Measurements from ENCODE around the gene DLGAP4.

DLGAP4 gene

DNA sequence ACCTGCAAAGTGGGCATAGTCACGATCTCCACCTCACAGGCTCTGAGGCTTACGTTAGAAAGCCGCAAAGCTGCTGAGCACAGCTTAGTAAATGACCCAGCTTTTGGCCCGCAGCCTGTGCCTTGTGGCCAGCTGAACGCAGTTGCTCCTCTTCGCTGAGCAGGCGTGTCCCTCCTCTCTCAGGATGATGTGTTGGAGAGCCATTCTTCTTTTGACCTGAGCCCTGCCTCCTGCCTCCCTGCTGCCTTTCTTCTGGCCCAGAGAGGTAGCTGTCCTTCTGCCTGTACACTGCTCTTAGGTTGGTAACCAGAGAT lies 187.6 kb downstream of the DLGAP4 start:
- peak; percentile 75 to 86 for DNase-seq
- Histone ChIP-seq H3K9me3 (no peaks in the 10 kb centered on the region), H3K4me3 (no peak overlapping the region), H3K36me3 (peaks cover 17 to 29% (median 26%) of the 10 kb centered on the region in 3 donors), H3K27me3 (no peaks in the 10 kb centered on the region), H3K4me1 (peaks cover 5 to 91% (median 53%) of the 10 kb centered on the region in 4 donors), H3K27ac (peak overlapping the region; percentile 75 to 83)
- TF ChIP-seq CTCF (IDR thresholded peaks at IDR 0.05): no peak
- intact Hi-C loops (cut with DNase I; ENCODE audit: low total_unique reads): no loop called here

GRCh38 chr20:36496707-36497669 lies 190.8 kb downstream of the DLGAP4 start:
- H3K9me3 ChIP-seq: no peaks in the 10 kb centered on the region
- peak overlapping the region; percentile 45 to 83 for H3K27ac ChIP-seq
- H3K27me3 ChIP-seq: no peaks in the 10 kb centered on the region
- H3K4me1 ChIP-seq: peaks cover 5 to 69% (median 38%) of the 10 kb centered on the region in 4 donors
- intact Hi-C loops (cut with DNase I; ENCODE audit: low total_unique reads): no loop called here
- H3K4me3 ChIP-seq: no peak overlapping the region
- H3K36me3 ChIP-seq: peaks cover 35 to 61% (median 58%) of the 10 kb centered on the region in 3 donors
- TF ChIP-seq CTCF (IDR thresholded peaks at IDR 0.05): no peak
- no peak for DNase-seq

DNA sequence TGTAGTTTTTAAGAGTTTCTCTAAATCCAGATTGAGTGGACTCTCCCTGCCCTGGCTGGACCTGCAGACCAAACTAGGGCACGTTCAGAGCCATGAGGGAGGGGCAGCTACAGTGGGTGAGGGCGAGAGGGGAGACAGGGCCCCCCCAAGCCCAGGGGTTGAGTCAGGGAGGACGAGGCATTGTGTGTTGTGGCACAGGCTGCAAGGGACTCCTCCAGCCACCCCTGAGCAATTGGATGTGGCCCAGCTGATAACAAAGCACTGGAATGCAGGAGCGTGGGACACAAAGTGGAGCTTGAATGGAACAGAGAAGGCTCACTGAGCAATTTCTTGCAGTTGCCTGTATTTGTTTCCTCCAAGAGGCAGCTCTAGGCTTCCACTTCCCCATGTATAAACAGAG lies 191.7 kb downstream of the DLGAP4 start:
- Histone ChIP-seq H3K9me3 (no peaks in the 10 kb centered on the region), H3K4me3 (no peak overlapping the region), H3K4me1 (peaks cover 0 to 63% (median 29%) of the 10 kb centered on the region in 4 donors), H3K27ac (peak overlapping the region; percentile 32 to 37), H3K36me3 (peaks cover 35 to 66% (median 65%) of the 10 kb centered on the region in 3 donors), H3K27me3 (no peaks in the 10 kb centered on the region)
- no peak for TF ChIP-seq CTCF (IDR thresholded peaks at IDR 0.05)
- intact Hi-C loops (cut with DNase I; ENCODE audit: low total_unique reads): loop anchor here (2.0 kb wide), 1 partner anchor 15 kb away; no protein-coding TSS in a partner anchor
- no peak for DNase-seq

- intact Hi-C loops (cut with DNase I; ENCODE audit: low total_unique reads): loop anchor here (2.0 kb wide), 1 partner anchor 16 kb away; no protein-coding TSS in a partner anchor
- Histone ChIP-seq H3K36me3 (peaks cover 35 to 70% (median 69%) of the 10 kb centered on the region in 3 donors), H3K4me3 (no peak overlapping the region), H3K27ac (peak overlapping the region; percentile 32 to 37), H3K27me3 (no peaks in the 10 kb centered on the region), H3K4me1 (peaks cover 0 to 63% (median 22%) of the 10 kb centered on the region in 4 donors), H3K9me3 (no peaks in the 10 kb centered on the region)
- no peak for TF ChIP-seq CTCF (IDR thresholded peaks at IDR 0.05)
- no peak for DNase-seq
These were observed 192.4 kb downstream of the DLGAP4 start for GRCh38 chr20:36498386-36499179.

GRCh38 chr20:36499211-36499610 lies 193.1 kb downstream of the DLGAP4 start:
- Histone ChIP-seq H3K36me3 (peaks cover 35 to 73% (median 73%) of the 10 kb centered on the region in 3 donors), H3K27ac (peak overlapping the region; percentile 32 to 37)
- DNase-seq: peak in 1 of 2 donors; percentile 42

More at GRCh38 chr20:36499211-36499610, 193.1 kb downstream of the DLGAP4 start:
- Histone ChIP-seq H3K27me3 (no peaks in the 10 kb centered on the region), H3K4me3 (no peak overlapping the region), H3K4me1 (peaks cover 0 to 59% (median 16%) of the 10 kb centered on the region in 4 donors), H3K9me3 (no peaks in the 10 kb centered on the region)
- intact Hi-C loops (cut with DNase I; ENCODE audit: low total_unique reads): loop anchor here (2.0 kb wide), 1 partner anchor 16 kb away; no protein-coding TSS in a partner anchor
- no peak for TF ChIP-seq CTCF (IDR thresholded peaks at IDR 0.05)

All from tibial artery (tissue), 4 donors.